Mesodermal cell (in vitro differentiated cells): ENCODE results near the gene PRKAR2B.
"Not testable (repeated sequence)": the region's sequence is repeated elsewhere in the genome, so short reads cannot be mapped to it uniquely, and the experiment has no call there.

Source experiments
- H3K27ac ChIP-seq: 2 replicates; pipeline ENCODE4 v1.7.0; 2013; ENCODE audit warnings: mild to moderate bottlenecking, low read depth, low read length, moderate library complexity; ENCODE audit not compliant: severe bottlenecking
- H3K36me3 ChIP-seq: 2 replicates; pipeline ENCODE4 v1.7.1; 2013; ENCODE audit warnings: mild to moderate bottlenecking, low read length, moderate library complexity; ENCODE audit not compliant: control insufficient read depth, insufficient read depth
- H3K4me1 ChIP-seq: one replicate; pipeline ENCODE4 v1.7.1; 2013; ENCODE audit warnings: mild to moderate bottlenecking, low read length; ENCODE audit not compliant: insufficient read depth, control insufficient read depth, poor library complexity, severe bottlenecking
- H3K4me3 ChIP-seq: 2 replicates; pipeline ENCODE4 v1.7.0; 2013; ENCODE audit warnings: low read length, control low read depth, mild to moderate bottlenecking; ENCODE audit not compliant: insufficient read depth, poor library complexity, severe bottlenecking; ENCODE audit errors: extremely low read depth
- H3K9me3 ChIP-seq: 2 replicates; pipeline ENCODE4 v1.7.1; 2013; ENCODE audit warnings: mild to moderate bottlenecking, low read length, moderate library complexity; ENCODE audit not compliant: control insufficient read depth
- WGBS, 2 experiments: methylation state at CpG; one replicate each; pipeline ENCODE4 v1.1.5; 2013; ENCODE audit warnings: missing lambda C conversion rate in 2 of 2; ENCODE audit not compliant: insufficient coverage in 2 of 2; 5-methylcytosine and 5-hydroxymethylcytosine counted together

Gene PRKAR2B

GRCh38 chr7:107123392-107123791 lies 78.9 kb downstream of the PRKAR2B start:
- no peaks in the 10 kb centered on the region for H3K4me1 ChIP-seq
- WGBS, 2 experiments = 89 to 95% methylated on average over 3 to 4 of the region's 4 CpGs
- no peaks in the 10 kb centered on the region for H3K36me3 ChIP-seq
- no peak overlapping the region for H3K27ac ChIP-seq
- H3K4me3 ChIP-seq = no peak overlapping the region
- H3K9me3 ChIP-seq = no peaks in the 10 kb centered on the region

DNA sequence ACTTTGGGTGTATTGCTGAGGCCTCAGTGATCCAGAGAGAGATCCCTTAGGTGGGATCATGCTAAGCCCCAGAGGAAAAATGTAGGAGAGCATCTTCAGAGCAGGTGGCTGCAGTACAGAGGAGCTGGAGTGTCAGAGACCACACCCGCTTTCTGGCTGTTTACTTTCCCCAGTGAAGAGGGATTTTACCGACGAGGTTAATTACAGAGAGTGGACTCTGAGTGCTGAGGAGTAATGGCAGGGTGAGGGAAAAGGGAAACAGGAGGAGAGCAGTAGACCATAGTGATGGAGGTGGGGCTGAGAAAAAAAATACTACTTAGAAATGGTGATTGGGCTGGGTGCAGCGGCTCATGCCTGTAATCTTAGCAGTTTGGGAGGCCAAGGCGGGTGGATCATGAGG lies 81.0 kb downstream of the PRKAR2B start:
- Histone ChIP-seq H3K9me3 (no peaks in the 10 kb centered on the region), H3K4me1 (no peaks in the 10 kb centered on the region), H3K4me3 (no peak overlapping the region), H3K36me3 (peaks cover 4% of the 10 kb centered on the region), H3K27ac (no peak overlapping the region)
- WGBS, 2 experiments = 82 to 90% methylated on average over 3 to 4 of the region's 5 CpGs

GRCh38 chr7:107128217-107128616 lies 83.7 kb downstream of the PRKAR2B start:
- no peak overlapping the region for H3K4me3 ChIP-seq
- no peak overlapping the region for H3K27ac ChIP-seq
- no peaks in the 10 kb centered on the region for H3K4me1 ChIP-seq
- no peaks in the 10 kb centered on the region for H3K9me3 ChIP-seq
- peaks cover 4% of the 10 kb centered on the region for H3K36me3 ChIP-seq
- 50 to 80% methylated on average over 1 of the region's 2 CpGs for WGBS, 2 experiments

DNA sequence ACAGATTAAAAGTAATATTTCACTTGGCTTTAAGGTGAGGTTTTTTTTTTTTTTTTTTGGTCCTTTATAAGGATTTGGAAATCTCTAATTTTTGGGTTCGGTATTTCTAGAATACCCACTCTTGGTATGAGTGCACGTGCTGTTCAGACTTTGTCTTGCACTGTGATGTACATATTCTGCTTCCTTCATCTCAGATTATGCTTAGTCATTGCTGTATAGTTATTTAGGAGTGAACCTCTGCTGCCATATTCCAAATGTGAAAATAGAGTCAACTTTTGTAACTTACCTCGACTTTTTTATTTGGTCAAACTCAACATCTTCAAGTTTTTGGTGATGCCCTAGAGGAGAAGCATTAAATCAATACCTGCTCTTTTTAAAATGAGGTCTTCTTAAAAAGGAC lies 84.2 kb downstream of the PRKAR2B start:
- Histone ChIP-seq H3K4me1 (no peaks in the 10 kb centered on the region), H3K27ac (no peak overlapping the region), H3K9me3 (no peaks in the 10 kb centered on the region), H3K36me3 (peaks cover 4% of the 10 kb centered on the region), H3K4me3 (no peak overlapping the region)
- WGBS, 2 experiments = 94 to 100% methylated on average over 1 to 3 of the region's 3 CpGs

DNA sequence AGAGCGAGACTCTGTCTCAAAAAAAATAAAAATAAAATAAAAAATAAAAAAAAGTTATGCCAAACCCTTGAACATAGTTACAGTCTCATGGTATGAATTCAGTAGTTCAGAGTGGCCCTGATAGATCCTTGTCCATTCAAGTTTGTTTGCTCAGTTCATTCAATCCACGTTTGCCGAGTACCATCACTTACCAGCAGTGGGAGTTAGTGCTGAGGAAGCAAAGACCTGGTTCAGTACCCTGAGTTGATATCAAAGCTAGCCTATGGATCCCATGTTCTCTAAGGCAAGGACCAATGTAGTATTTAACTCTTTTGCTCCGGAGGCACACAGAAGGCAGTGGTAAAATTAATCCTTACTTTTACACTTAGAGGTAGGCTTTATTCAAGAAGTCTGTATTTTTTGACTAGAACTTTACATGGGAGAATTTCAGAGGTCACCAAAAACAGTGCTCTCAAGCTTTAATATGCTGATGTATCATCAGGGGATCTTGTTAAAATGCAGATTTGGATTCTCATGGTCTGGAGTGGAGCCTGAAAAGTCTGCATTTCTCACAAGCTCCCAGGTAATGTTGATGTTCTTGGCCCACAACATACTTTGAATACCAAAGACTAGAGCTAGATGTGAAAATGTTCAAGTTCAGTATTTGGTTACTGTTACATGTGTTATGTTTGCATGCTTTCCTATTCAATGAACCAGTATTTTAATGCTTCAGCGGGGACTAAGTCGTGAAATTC lies 86.1 kb downstream of the PRKAR2B start:
- WGBS, 2 experiments = 20 to 57% methylated on average over 1 to 2 of the region's 6 CpGs
- Histone ChIP-seq H3K9me3 (no peaks in the 10 kb centered on the region), H3K4me1 (no peaks in the 10 kb centered on the region), H3K36me3 (peaks cover 4% of the 10 kb centered on the region), H3K27ac (no peak overlapping the region), H3K4me3 (no peak overlapping the region)

DNA sequence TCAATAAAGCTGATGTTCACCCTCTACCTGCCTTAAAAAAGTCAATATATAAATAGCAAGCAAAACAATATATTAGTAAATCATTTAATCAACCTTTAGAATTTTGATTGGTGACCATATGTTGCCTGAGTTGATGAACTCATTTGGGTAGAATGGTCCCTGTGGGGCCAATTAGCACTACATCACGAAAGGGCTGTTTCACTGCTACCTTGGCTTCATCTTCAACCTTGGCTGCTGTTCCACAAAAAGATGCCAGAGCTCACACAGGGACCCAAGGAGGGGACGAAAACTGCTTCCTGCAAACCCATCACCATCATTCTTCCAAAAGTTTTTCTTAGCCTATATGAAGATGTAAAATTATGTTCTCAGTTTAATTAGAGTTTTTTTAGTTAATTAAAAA lies 88.9 kb downstream of the PRKAR2B start:
- Histone ChIP-seq H3K9me3 (no peaks in the 10 kb centered on the region), H3K27ac (no peak overlapping the region), H3K4me1 (no peaks in the 10 kb centered on the region), H3K4me3 (no peak overlapping the region), H3K36me3 (peaks cover 4% of the 10 kb centered on the region)
- 57 to 100% methylated on average over 1 of the region's 2 CpGs for WGBS, 2 experiments

- H3K9me3 ChIP-seq = no peaks in the 10 kb centered on the region
- no peak overlapping the region for H3K4me3 ChIP-seq
- H3K4me1 ChIP-seq = peaks cover 6% of the 10 kb centered on the region
- no peaks in the 10 kb centered on the region for H3K36me3 ChIP-seq
- 86 to 87% methylated on average over 6 of the region's 7 CpGs for WGBS, 2 experiments
- H3K27ac ChIP-seq = no peak overlapping the region
Observed at GRCh38 chr7:107138696-107139420, 94.4 kb downstream of the PRKAR2B start.

- not testable (repeated sequence) for H3K9me3 ChIP-seq, H3K4me3 ChIP-seq, H3K4me1 ChIP-seq, H3K36me3 ChIP-seq, H3K27ac ChIP-seq
- WGBS, 2 experiments = 60 to 79% methylated on average over 1 to 4 of the region's 5 CpGs
Observed at GRCh38 chr7:107143875-107144274, 99.4 kb downstream of the PRKAR2B start.

DNA sequence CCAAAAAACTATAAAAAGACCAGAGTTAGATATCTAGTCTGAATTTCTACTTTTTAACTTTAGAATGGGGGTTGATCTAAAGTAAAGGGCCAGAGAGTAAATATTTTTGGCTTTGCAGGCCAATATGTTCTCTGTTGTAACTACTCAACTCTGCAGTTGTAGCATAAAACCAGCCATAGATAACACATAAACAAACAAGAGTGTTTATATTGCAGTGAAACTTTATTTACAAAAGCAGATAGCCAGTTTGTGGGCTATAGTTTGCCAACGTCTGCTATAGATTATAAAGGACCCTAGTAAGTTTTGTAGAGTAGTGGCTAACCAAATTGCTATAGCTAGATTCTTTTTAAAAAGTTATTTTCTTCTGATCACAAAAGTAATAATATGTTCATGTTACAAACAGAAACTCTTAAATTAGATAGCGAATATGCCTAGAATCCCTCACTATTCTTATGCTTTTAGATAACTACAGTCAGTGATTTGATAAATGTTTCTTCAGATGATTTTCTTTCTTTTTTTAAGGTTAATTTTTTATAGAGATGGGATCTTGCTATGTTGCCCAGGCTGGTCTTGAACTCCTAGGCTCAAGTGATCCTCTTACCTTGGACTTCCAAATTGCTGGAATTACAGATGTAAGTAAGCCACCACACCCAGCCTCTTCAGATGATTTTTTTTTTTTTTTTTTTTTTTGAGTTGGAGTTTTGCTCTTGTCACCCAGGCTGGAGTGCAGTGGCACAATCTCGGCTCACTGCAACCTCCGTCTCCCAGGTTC lies 100.7 kb downstream of the PRKAR2B start:
- peaks cover 4% of the 10 kb centered on the region for H3K4me1 ChIP-seq
- H3K4me3 ChIP-seq = no peak overlapping the region
- H3K27ac ChIP-seq = no peak overlapping the region
- 73% methylated on average over 2 of the region's 4 CpGs; no CpG with 5 or more reads in 1 of the 2 experiments for WGBS, 2 experiments
- H3K36me3 ChIP-seq = no peaks in the 10 kb centered on the region
- no peaks in the 10 kb centered on the region for H3K9me3 ChIP-seq

GRCh38 chr7:107147464-107148393 lies 103.2 kb downstream of the PRKAR2B start:
- WGBS, 2 experiments = 80% methylated on average over 1 of the region's 3 CpGs; no CpG with 5 or more reads in 1 of the 2 experiments
- no peaks in the 10 kb centered on the region for H3K9me3 ChIP-seq
- H3K4me3 ChIP-seq = no peak overlapping the region
- H3K27ac ChIP-seq = no peak overlapping the region
- no peaks in the 10 kb centered on the region for H3K36me3 ChIP-seq
- H3K4me1 ChIP-seq = peaks cover 4% of the 10 kb centered on the region
